GM13976 (cell line): ENCODE data around the gene TP63.

Experiments used
- DNase-seq: peaks from one replicate; pipeline ENCODE4 v3.0.0; 2012; ENCODE audit warnings: low spot score
- CTCF ChIP-seq: IDR thresholded peaks from 2 replicates; pipeline ENCODE4 v1.5.1; 2012; ENCODE audit warnings: borderline replicate concordance, mild to moderate bottlenecking; ENCODE audit not compliant: insufficient read depth; ENCODE audit errors: extremely low read depth, missing control alignments, control extremely low read depth
- in situ Hi-C: fragments of 300-500 bp; cut with MboI; formaldehyde crosslinking; loops from one replicate; pipeline ENCODE4 v1.12.0; 2022; ENCODE audit warnings: low sequenced_read_pairs, mixed read lengths, inconsistent platforms; ENCODE audit not compliant: unreplicated experiment

Gene TP63

GRCh38 chr3:189842681-189843602 is 211.8 kb downstream of the TP63 start:
- in situ Hi-C loops = no loop called here
- no peak for DNase-seq
- TF ChIP-seq CTCF = no peak

GRCh38 chr3:189845069-189845468 is 213.9 kb downstream of the TP63 start:
- DNase-seq = no peak
- TF ChIP-seq CTCF = no peak
- in situ Hi-C loops = no loop called here

- in situ Hi-C loops = no loop called here
- no peak for DNase-seq
Observed at GRCh38 chr3:189848395-189849040, 217.3 kb downstream of the TP63 start.

GRCh38 chr3:189849262-189849661 is 218.1 kb downstream of the TP63 start:
- no peak for DNase-seq
- in situ Hi-C loops = no loop called here
- no peak for TF ChIP-seq CTCF

More at GRCh38 chr3:189848395-189849040, 217.3 kb downstream of the TP63 start:
- TF ChIP-seq CTCF = no peak

GRCh38 chr3:189851682-189852081 is 220.5 kb downstream of the TP63 start:
- no peak for DNase-seq
- in situ Hi-C loops = no loop called here
- no peak for TF ChIP-seq CTCF

GRCh38 chr3:189853906-189854305 is 222.7 kb downstream of the TP63 start:
- no peak for TF ChIP-seq CTCF
- no peak for DNase-seq
- in situ Hi-C loops = no loop called here
